ENCODE results near the gene SLC12A9. TPM values are rescaled to one million over a fixed set of nuclear protein-coding genes. Genes with fewer than 3 reads are reported as not detected.

SLC12A9 gene
- total and polyA plus RNA-seq, 7 donors: 2.2 to 4.7 (median 3.3) TPM

DNA sequence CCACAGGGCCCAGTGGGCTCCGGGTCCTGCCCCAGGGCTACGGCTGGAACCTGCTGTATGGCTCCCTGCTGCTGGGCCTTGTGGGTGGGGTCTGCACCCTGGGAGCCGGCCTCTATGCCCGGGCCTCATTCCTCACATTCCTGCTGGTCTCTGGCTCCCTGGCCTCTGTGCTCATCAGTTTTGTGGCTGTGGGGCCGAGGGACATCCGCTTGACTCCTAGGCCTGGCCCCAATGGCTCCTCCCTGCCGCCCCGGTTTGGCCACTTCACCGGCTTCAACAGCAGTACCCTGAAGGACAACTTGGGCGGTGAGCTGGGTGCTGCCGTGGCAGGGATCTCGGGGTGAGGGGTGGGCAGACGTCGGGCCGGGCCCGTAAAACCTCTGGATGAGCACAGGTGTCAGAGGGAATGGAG, 4.4 kb downstream of the SLC12A9 start:
- Histone ChIP-seq H3K27me3 (ENCODE audit: insufficient read depth in 3 of 3, low read length in 2 of 3) (no peaks in the 10 kb centered on the region), H3K36me3 (ENCODE audit: insufficient read depth in 1 of 2, low read depth in 1 of 2) (peaks cover 0 to 12% of the 10 kb centered on the region in 2 donors), H3K4me1 (peaks cover 5% of the 10 kb centered on the region), H3K9me3 (no peaks in the 10 kb centered on the region), H3K27ac (no peak overlapping the region), H3K4me3 (no peak overlapping the region)
- WGBS, 3 donors: 88 to 90% (median 89%) methylated on average over 16 of the region's 16 CpGs
- TF ChIP-seq, protein P1, sequence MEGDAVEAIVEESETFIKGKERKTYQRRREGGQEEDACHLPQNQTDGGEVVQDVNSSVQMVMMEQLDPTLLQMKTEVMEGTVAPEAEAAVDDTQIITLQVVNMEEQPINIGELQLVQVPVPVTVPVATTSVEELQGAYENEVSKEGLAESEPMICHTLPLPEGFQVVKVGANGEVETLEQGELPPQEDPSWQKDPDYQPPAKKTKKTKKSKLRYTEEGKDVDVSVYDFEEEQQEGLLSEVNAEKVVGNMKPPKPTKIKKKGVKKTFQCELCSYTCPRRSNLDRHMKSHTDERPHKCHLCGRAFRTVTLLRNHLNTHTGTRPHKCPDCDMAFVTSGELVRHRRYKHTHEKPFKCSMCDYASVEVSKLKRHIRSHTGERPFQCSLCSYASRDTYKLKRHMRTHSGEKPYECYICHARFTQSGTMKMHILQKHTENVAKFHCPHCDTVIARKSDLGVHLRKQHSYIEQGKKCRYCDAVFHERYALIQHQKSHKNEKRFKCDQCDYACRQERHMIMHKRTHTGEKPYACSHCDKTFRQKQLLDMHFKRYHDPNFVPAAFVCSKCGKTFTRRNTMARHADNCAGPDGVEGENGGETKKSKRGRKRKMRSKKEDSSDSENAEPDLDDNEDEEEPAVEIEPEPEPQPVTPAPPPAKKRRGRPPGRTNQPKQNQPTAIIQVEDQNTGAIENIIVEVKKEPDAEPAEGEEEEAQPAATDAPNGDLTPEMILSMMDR (IDR thresholded peaks at IDR 0.05): no peak
- ATAC-seq: no peak
- intact Hi-C loops (cut with DNase I): no loop called here
- peak in 1 of 2 donors; percentile 38 for DNase-seq

DNA sequence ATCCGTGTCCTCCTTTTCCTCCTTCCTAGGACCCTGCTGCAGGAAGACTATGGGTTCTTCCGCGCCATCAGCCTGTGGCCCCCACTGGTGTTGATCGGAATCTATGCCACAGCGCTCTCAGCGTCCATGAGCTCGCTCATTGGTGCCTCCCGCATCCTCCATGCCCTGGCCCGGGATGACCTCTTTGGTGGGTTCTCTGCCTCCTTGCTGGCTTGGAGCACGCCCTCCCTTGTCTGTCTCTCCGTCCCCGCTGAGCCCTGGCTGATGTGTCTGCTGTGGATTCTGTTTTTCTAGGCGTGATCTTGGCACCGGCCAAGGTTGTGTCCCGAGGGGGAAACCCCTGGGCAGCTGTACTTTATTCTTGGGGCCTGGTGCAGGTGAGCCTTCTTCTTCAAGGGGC, 7.3 kb downstream of the SLC12A9 start:
- 78 to 86% (median 86%) methylated on average over 15 of the region's 15 CpGs for WGBS, 3 donors
- intact Hi-C loops (cut with DNase I): no loop called here
- no peaks in the 10 kb centered on the region for H3K27me3 ChIP-seq (ENCODE audit: insufficient read depth in 3 of 3, low read length in 2 of 3)

DNA sequence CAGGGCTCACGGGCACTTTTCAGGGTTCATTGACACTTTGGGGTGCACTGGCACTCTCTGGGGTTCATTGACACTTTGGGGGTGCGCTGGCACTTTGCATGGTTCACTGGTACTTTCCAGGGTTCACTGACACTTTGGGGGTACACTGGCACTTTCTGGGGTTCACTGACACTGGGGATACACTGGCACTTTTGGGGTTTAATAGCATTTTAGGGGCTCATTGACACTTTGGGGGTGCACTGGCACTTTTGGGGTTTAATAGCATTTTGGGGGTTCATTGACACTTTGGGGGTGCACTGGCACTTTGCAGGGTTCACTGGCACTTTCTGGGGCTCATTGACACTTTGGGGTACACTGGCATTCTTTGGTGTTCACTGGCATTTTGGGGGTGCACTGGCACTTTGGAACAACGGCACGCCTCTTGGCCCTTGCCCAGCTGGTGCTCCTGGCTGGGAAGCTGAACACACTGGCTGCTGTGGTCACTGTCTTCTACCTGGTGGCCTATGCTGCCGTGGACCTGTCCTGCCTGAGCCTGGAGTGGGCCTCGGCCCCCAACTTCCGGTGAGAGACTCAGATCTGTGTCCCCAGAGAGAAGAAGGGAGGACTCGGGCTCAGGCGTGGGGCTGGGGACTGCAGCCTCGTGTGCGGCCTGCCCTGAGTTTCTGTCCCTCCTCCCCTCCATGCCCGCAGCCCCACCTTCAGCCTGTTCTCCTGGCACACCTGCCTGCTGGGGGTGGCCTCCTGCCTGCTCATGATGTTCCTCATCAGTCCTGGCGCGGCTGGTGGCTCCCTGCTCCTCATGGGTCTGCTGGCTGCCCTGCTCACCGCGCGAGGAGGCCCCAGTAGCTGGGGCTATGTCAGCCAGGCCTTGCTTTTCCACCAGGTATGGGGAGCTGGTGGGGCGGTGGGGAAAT, 8.4 kb downstream of the SLC12A9 start:
- peak in 1 of 2 donors; percentile 41 for DNase-seq
- Histone ChIP-seq H3K9me3 (no peaks in the 10 kb centered on the region), H3K4me3 (no peak overlapping the region), H3K27me3 (ENCODE audit: insufficient read depth in 3 of 3, low read length in 2 of 3) (no peaks in the 10 kb centered on the region), H3K36me3 (ENCODE audit: insufficient read depth in 1 of 2, low read depth in 1 of 2) (peaks cover 0 to 12% of the 10 kb centered on the region in 2 donors), H3K27ac (no peak overlapping the region), H3K4me1 (no peaks in the 10 kb centered on the region)
- TF ChIP-seq, protein P1 (IDR thresholded peaks at IDR 0.05): no peak
- intact Hi-C loops (cut with DNase I): no loop called here
- ATAC-seq: no peak
- 86 to 94% (median 92%) methylated on average over 18 of the region's 18 CpGs for WGBS, 3 donors

More for the DNA sequence above, 7.3 kb downstream of the SLC12A9 start:
- Histone ChIP-seq H3K27ac (no peak overlapping the region), H3K36me3 (ENCODE audit: insufficient read depth in 1 of 2, low read depth in 1 of 2) (peaks cover 0 to 12% of the 10 kb centered on the region in 2 donors), H3K4me1 (no peaks in the 10 kb centered on the region), H3K4me3 (no peak overlapping the region), H3K9me3 (no peaks in the 10 kb centered on the region)
- ATAC-seq (no peak), DNase-seq (no peak)
- TF ChIP-seq, protein P1 (IDR thresholded peaks at IDR 0.05): no peak

DNA sequence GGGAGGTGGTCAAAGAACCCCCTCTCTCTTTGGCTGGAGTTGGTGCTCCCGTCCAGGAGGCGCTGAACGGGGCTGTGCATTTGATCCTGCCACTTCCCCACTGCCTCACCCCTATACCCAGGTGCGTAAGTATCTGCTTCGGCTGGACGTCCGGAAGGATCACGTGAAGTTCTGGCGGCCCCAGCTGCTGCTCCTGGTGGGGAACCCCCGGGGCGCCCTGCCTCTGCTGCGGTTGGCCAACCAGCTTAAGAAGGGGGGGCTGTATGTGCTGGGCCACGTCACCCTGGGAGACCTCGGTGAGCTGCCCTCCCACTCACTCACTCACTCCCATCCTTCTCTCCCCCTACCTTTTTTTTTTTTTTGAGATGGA, 9.1 kb downstream of the SLC12A9 start:
- peaks cover 0 to 12% of the 10 kb centered on the region in 2 donors for H3K36me3 ChIP-seq (ENCODE audit: insufficient read depth in 1 of 2, low read depth in 1 of 2)
- peak in 1 of 2 donors; percentile 42 for DNase-seq
- H3K9me3 ChIP-seq: no peaks in the 10 kb centered on the region
- intact Hi-C loops (cut with DNase I): no loop called here
- no peak for ATAC-seq
- H3K4me3 ChIP-seq: no peak overlapping the region
- 92 to 95% (median 93%) methylated on average over 14 of the region's 14 CpGs for WGBS, 3 donors
- no peaks in the 10 kb centered on the region for H3K27me3 ChIP-seq (ENCODE audit: insufficient read depth in 3 of 3, low read length in 2 of 3)
- H3K27ac ChIP-seq: no peak overlapping the region
- TF ChIP-seq, protein P1 (IDR thresholded peaks at IDR 0.05): no peak
- H3K4me1 ChIP-seq: peaks cover 5% of the 10 kb centered on the region
